Loucy (cell line): ENCODE results near the gene PCCA.

Source experiments
- H2AFZ ChIP-seq: fragments of 200-600 bp; sonication (generic); 2 replicates; pipeline ENCODE4 v1.6.0; 2016; ENCODE audit warnings: antibody characterized with exemption, mild to moderate bottlenecking, low read length, moderate library complexity
- H3F3A ChIP-seq: fragments of 200-600 bp; 2 replicates; pipeline ENCODE4 v1.6.0; 2016; ENCODE audit warnings: antibody characterized with exemption, low read depth, mild to moderate bottlenecking
- H3K27me3 ChIP-seq: fragments of 200-600 bp; sonication (generic); 2 replicates; pipeline ENCODE4 v1.6.1; 2014; ENCODE audit warnings: low read length, mild to moderate bottlenecking; ENCODE audit not compliant: insufficient read depth, poor library complexity, severe bottlenecking
- H3K36me3 ChIP-seq: fragments of 200-600 bp; sonication (generic); 2 replicates; pipeline ENCODE4 v1.6.1; 2016; ENCODE audit warnings: low read length; ENCODE audit not compliant: insufficient read depth
- H3K4me1 ChIP-seq: fragments of 200-600 bp; sonication (generic); 2 replicates; pipeline ENCODE4 v1.5.1; 2014; ENCODE audit warnings: low read length, mild to moderate bottlenecking; ENCODE audit not compliant: insufficient read depth, poor library complexity, severe bottlenecking
- H3K4me2 ChIP-seq: fragments of 200-600 bp; sonication (generic); 2 replicates; pipeline ENCODE4 v1.6.0; 2014; ENCODE audit warnings: antibody characterized with exemption, low read length, low read depth, mild to moderate bottlenecking; ENCODE audit not compliant: poor library complexity, severe bottlenecking
- H3K4me3 ChIP-seq: fragments of 200-600 bp; sonication (generic); 2 replicates; pipeline ENCODE4 v1.5.1; 2014; ENCODE audit warnings: low read length, mild to moderate bottlenecking, mixed read lengths; ENCODE audit not compliant: poor library complexity, severe bottlenecking
- H3K79me2 ChIP-seq: fragments of 200-600 bp; sonication (generic); 2 replicates; pipeline ENCODE4 v1.6.1; 2014; ENCODE audit warnings: low read length; ENCODE audit not compliant: insufficient read depth
- H3K9ac ChIP-seq: fragments of 200-600 bp; sonication (generic); 2 replicates; pipeline ENCODE4 v1.6.0; 2014; ENCODE audit warnings: mild to moderate bottlenecking, low read depth, low read length, moderate library complexity; ENCODE audit not compliant: poor library complexity, severe bottlenecking
- H3K9me2 ChIP-seq: fragments of 200-600 bp; sonication (generic); replicated peaks from 2 replicates; pipeline ENCODE4 v1.6.1; 2016; ENCODE audit warnings: low read depth, low read length, mixed read lengths
- H3K9me3 ChIP-seq: fragments of 200-600 bp; sonication (generic); 2 replicates; pipeline ENCODE4 v1.6.1; 2014; ENCODE audit warnings: mild to moderate bottlenecking, antibody characterized with exemption, low read length, low read depth; ENCODE audit not compliant: insufficient read depth
- H4K20me1 ChIP-seq: fragments of 200-600 bp; sonication (generic); 2 replicates; pipeline ENCODE4 v1.6.0; 2014; ENCODE audit warnings: antibody characterized with exemption, low read length, mild to moderate bottlenecking; ENCODE audit not compliant: insufficient read depth, poor library complexity, severe bottlenecking
- EZH2phosphoT487 ChIP-seq: fragments of 200-600 bp; IDR thresholded peaks from 2 replicates; pipeline ENCODE4 v1.6.1; 2018; ENCODE audit warnings: antibody characterized with exemption, mild to moderate bottlenecking, moderate library complexity, borderline replicate concordance
- TF ChIP-seq, protein P1 (sequence below): fragments of 200-600 bp; sonication (generic); conservative IDR thresholded peaks from 2 replicates; pipeline ENCODE4 v1.5.1; 2014; ENCODE audit warnings: mild to moderate bottlenecking, antibody characterized with exemption, low read length

PCCA gene

DNA sequence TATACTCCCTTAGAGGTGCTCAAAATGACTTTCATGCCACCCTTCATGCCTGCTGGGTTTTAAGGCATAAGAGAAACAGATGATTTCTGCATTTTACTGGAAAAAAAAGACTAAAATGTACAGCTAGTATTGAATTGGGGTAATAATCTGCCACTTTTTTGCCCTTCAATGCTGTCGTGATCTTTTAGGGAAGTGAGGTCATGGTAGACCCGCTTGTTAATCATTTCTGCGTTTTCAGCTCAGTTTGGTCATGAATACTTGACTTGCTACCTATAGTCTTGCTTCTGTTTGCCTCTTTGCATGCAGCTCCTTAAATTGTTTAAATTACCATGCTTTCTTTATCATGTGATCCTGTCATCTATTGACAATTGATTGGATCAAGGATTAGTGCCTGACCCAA lies 90.4 kb downstream of the PCCA start:
- Histone ChIP-seq H3K4me2 (no peak overlapping the region), H3K27me3 (peaks cover 10% of the 10 kb centered on the region), H3K9ac (no peak overlapping the region), H3K36me3 (no peaks in the 10 kb centered on the region), H2AFZ (no peak overlapping the region), H3F3A (no peaks in the 10 kb centered on the region), H4K20me1 (peaks cover 45% of the 10 kb centered on the region), H3K9me2 (no peaks in the 10 kb centered on the region), H3K4me3 (no peak overlapping the region), H3K79me2 (no peaks in the 10 kb centered on the region), H3K4me1 (peaks cover 14% of the 10 kb centered on the region), H3K9me3 (no peaks in the 10 kb centered on the region)
- TF ChIP-seq EZH2phosphoT487, result no peak
- TF ChIP-seq, protein P1, sequence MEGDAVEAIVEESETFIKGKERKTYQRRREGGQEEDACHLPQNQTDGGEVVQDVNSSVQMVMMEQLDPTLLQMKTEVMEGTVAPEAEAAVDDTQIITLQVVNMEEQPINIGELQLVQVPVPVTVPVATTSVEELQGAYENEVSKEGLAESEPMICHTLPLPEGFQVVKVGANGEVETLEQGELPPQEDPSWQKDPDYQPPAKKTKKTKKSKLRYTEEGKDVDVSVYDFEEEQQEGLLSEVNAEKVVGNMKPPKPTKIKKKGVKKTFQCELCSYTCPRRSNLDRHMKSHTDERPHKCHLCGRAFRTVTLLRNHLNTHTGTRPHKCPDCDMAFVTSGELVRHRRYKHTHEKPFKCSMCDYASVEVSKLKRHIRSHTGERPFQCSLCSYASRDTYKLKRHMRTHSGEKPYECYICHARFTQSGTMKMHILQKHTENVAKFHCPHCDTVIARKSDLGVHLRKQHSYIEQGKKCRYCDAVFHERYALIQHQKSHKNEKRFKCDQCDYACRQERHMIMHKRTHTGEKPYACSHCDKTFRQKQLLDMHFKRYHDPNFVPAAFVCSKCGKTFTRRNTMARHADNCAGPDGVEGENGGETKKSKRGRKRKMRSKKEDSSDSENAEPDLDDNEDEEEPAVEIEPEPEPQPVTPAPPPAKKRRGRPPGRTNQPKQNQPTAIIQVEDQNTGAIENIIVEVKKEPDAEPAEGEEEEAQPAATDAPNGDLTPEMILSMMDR, result no peak

DNA sequence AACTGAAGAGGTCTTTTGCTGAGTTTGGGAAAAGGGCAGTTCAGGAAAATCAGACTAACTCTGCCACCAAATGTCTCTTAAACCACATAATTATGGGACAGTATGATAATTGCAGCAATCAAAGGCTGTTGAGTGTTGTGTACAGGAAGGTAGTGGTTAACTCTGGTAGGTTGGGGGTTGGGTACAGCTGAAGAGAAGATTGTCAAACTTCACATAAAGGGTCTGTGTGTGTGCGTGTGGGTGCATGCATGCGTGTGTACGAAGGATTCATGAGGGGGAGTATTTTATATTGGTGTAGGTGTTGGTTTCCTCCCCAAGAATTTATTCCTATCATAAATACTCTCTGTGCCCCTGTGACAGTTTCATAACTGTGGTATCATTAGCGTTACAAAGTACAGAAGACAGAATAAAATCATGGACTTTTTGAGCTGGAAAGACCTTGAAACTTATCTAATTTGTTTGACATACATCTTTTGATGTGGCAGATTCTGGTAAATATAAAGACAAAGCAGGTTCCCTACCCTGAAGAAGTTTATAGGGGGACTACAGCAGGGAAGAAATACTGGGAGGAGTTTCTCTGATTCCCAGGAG lies 94.1 kb downstream of the PCCA start:
- Histone ChIP-seq H2AFZ (no peak overlapping the region), H3K9me3 (no peaks in the 10 kb centered on the region), H3K4me2 (peak overlapping the region; percentile 41), H3K4me1 (peaks cover 14% of the 10 kb centered on the region), H3F3A (no peaks in the 10 kb centered on the region), H4K20me1 (peaks cover 56% of the 10 kb centered on the region), H3K27me3 (peaks cover 10% of the 10 kb centered on the region), H3K79me2 (no peaks in the 10 kb centered on the region), H3K4me3 (no peak overlapping the region), H3K36me3 (no peaks in the 10 kb centered on the region), H3K9ac (no peak overlapping the region), H3K9me2 (no peaks in the 10 kb centered on the region)
- TF ChIP-seq EZH2phosphoT487, result peak; percentile 73; the same call in 1 of the 2 replicates
- TF ChIP-seq, protein P1, result no peak

DNA sequence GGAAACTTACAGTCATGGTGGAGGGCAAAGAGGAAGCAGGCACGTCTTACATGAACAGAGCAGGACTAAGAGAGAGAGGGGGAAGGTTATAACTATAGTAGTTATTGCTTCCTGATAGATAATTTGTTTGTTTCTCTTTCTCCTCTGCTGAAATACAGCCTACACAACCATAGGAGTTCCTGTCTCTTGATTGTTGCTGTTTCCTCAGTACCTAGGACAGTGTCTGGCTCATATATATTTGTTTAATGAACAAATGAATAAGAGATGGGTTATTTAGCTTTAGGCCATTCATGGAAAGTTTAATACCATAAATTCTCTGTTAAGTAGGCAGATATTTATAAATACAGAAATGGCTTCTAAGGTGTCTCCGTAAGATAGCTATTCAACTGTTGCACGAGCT lies 95.2 kb downstream of the PCCA start:
- no peaks in the 10 kb centered on the region for H3K9me2 ChIP-seq
- H3K9me3 ChIP-seq, result no peaks in the 10 kb centered on the region
- no peaks in the 10 kb centered on the region for H3K36me3 ChIP-seq
- no peaks in the 10 kb centered on the region for H3F3A ChIP-seq
- H3K79me2 ChIP-seq, result no peaks in the 10 kb centered on the region
- H3K4me2 ChIP-seq, result no peak overlapping the region
- peaks cover 10% of the 10 kb centered on the region for H3K27me3 ChIP-seq
- peaks cover 54% of the 10 kb centered on the region for H4K20me1 ChIP-seq
- H3K4me1 ChIP-seq, result peaks cover 14% of the 10 kb centered on the region
- TF ChIP-seq, protein P1, result no peak
- TF ChIP-seq EZH2phosphoT487, result no peak
- H3K4me3 ChIP-seq, result no peak overlapping the region
- no peak overlapping the region for H2AFZ ChIP-seq
- H3K9ac ChIP-seq, result no peak overlapping the region
